SU-DHL-6 (cell line): ENCODE measurements around the gene ZSWIM7.

Experiments used
- CTCF ChIP-seq: fragments of 200-600 bp; sonication (generic); IDR thresholded peaks from one replicate; pipeline ENCODE4 v1.5.1; 2017; ENCODE audit warnings: antibody characterized with exemption, mild to moderate bottlenecking, low read length, moderate library complexity; ENCODE audit not compliant: insufficient read depth, poor library complexity, severe bottlenecking
- EZH2phosphoT487 ChIP-seq: fragments of 200-600 bp; sonication (generic), shearing (Covaris generic); conservative IDR thresholded peaks from 2 replicates; pipeline ENCODE4 v1.6.1; 2018; ENCODE audit warnings: mild to moderate bottlenecking, antibody characterized with exemption, low read length, moderate library complexity, mixed read lengths

GRCh38 chr17:15999974-16000827 lies 697 bp upstream of the ZSWIM7 start:
- TF ChIP-seq EZH2phosphoT487: no peak
- TF ChIP-seq CTCF: no peak
